Fibroblast of upper back skin (primary cell): Measurements from ENCODE around the gene FKBP9.
A peak's percentile ranks its signal among the peaks of the same experiment; 100 is the strongest.
"Not testable (repeated sequence)": the region's sequence is repeated elsewhere in the genome, so short reads cannot be mapped to it uniquely, and the experiment has no call there.

Source experiments
- DNase-seq: peaks from one replicate; pipeline ENCODE4 v3.0.0-alpha.2; 2013

Gene FKBP9

GRCh38 chr7:32957326-32958045 lies at the start of gene FKBP9:
Gene FKBP9 (plus strand): TSS chr7:32957440. CDS start chr7:32957574, 134 bp downstream.
- DNase-seq: peak; percentile 92

- no peak for DNase-seq
Observed at GRCh38 chr7:32910195-32910594, 47.0 kb upstream of the FKBP9 start.

- no peak for DNase-seq
Observed at GRCh38 chr7:32914184-32914583, 43.1 kb upstream of the FKBP9 start.

DNA sequence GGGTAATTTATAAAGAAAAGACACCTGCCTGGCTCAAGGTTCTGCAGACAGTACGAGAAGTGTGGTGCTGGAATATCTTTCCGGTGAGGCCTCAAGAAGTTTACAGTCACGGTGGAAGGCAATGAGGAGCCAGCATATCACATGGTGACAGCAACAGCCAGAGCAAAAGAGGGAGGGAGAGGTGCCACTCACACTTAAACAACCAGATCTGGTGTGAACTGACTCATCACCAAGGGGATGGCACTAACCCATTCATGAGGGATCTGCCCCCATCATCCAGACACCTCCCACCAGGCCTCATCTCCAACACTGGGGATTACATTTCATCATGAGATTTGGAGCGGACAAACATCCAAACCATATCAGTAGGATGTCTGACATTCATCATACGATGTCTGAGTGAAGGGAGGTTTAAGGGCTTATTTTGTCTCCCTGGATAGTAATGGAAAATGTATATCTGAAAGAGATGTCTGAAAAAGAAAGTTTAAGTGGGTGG lies 42.2 kb upstream of the FKBP9 start:
- no peak for DNase-seq

- no peak for DNase-seq
Observed at GRCh38 chr7:32916006-32916405, 41.2 kb upstream of the FKBP9 start.

DNA sequence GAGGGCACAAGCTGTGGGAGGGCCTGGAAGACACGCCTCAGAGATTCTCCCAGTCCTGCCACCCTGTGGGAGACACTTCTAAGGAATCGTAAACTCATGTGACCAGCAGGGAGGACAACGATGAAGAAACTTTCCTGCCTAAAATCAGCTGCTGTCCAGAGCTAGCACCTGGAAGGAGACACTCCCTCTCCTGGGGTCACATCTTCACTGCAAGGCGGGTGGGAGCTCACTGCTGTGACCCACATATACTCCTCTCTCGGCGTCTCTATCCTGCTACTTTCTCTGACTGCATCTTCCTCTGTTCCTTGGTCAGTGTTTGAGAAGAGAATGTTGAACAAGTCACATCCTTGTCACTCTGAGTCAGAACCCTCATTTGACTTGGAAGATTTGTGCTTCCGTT lies 40.2 kb upstream of the FKBP9 start:
- not testable (repeated sequence) for DNase-seq

- DNase-seq: peak; percentile 48
Observed at GRCh38 chr7:32921896-32922295, 35.3 kb upstream of the FKBP9 start.

GRCh38 chr7:32928785-32929298 lies 28.4 kb upstream of the FKBP9 start:
- no peak for DNase-seq

GRCh38 chr7:32929430-32930143 lies 27.7 kb upstream of the FKBP9 start:
- DNase-seq: no peak

- DNase-seq: no peak
Observed at GRCh38 chr7:32930378-32930777, 26.9 kb upstream of the FKBP9 start.

- no peak for DNase-seq
Observed at GRCh38 chr7:32935558-32935957, 21.7 kb upstream of the FKBP9 start.

DNA sequence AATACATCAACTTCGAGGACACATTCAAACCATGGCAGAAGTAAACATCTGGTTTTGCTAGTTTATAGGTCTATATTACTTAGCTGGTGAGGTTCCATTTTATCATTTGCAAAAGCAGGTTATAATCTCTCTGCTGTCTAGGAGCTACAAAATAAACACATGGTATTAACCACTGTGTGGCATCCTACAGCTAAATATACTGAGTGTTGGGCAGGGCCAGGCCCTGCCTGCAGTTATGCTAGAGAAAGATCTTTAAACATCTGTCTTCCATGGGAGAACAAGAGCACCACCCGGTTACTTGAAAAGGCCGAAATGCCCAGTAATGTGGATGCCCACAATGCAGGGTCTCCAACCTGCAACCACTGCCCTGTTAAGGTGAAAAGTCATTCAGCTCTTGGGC lies 20.6 kb upstream of the FKBP9 start:
- no peak for DNase-seq

- DNase-seq: peak; percentile 17
Observed at GRCh38 chr7:32937344-32938174, 19.7 kb upstream of the FKBP9 start.

DNA sequence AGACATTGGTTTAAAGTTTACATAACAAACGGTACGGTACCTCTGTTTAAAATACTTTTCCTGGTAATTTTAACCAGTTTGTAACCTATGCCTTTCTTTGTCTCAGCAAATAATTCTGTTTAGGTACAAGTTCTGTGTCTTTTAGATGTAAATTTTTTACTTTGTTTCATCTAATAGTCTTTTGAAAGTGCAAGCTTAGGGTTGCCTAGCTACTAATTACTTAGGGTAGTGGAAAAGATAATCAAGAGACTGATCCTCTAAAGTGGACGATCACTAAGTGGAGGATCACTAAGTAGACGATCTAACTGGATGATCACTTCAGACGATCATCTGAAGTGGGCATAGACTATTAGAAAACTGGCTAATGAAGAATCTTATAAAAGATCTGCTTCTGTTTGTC lies 16.1 kb upstream of the FKBP9 start:
- no peak for DNase-seq

DNA sequence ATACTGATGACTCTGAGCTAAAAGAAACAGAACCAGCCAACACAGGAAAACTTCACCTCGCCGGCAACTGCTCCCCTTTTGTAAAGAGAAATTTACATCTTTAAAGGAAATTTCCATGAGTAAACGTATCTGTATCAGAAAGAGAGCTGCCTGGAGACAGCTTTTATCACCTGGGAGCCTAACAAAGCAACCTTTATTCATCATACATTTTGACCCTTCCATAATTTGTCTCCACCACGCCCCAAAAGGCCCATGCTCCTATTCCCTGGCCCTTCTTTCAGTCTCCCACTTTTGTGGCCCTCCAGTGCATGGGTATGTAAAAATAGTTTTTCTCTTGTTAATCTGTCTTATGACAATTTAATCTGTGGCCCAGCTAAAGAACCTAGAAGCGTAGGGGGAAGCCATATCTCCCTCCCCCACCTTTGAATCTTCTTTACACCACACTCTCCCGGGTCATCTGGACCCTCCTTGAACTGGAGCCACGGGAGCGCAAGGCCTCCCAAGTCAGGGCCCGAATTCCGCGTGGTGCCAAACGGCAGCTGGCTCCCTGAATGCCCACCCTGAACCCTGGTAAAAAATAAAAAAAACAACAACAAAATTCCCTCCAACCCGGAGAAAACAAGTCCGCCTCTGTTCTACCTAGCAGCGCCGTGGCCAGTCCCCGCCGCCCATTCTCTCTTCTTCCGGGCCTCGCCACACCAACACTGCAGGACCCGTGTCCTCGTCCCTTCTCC lies 15.4 kb upstream of the FKBP9 start:
- no peak for DNase-seq

GRCh38 chr7:32942415-32943251 lies 14.6 kb upstream of the FKBP9 start:
- peak; percentile 77 for DNase-seq

GRCh38 chr7:32943252-32944030 lies 13.8 kb upstream of the FKBP9 start:
- DNase-seq: no peak

GRCh38 chr7:32947420-32947983 lies 9.7 kb upstream of the FKBP9 start:
- no peak for DNase-seq

DNA sequence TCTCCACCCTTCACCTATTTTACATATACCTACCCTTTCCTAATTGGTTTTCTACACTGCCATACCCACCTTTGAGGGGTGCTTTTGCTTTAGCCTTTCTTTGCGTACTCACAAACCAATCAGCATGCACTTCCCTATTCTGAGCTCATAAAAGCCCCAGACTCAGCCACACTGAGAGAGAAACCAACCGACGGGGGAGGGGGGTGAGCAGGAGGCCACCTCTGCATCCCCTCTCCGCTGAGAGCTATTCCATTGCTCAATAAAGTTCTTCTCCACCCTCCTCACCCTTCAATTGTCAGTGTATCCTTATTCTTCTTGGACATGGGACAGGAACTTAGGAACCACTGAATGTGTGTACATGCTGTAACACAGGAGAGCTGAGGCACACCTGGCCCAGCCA lies 9.0 kb upstream of the FKBP9 start:
- DNase-seq: no peak

DNA sequence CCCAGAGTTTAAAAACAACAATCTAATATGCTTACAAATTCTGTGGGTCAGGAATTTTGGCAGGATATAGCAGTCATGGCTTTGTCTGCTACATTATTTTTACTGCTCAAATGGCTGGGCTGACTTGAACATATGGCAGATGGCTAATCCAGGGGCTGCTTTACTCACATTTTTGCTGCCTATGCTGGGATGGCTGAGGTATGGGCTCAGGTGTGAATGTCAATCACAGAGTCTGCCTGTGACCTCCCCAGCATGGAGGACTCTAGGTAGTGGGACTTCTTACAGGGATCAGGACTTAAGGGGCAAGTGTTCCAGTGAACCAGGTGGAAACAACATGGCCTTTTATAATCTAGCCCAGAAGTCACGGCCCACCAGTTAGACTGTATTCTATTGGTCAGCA lies 4.4 kb upstream of the FKBP9 start:
- DNase-seq: no peak
